Common myeloid progenitor, CD34-positive (primary cell): Measurements from ENCODE around the gene MTURN. TPM values are rescaled to one million over a fixed set of nuclear protein-coding genes. Genes with fewer than 3 reads are reported as not detected.
A peak's percentile ranks its signal among the peaks of the same experiment; 100 is the strongest.

Source experiments
- CTCF ChIA-PET: fragments of 350-600 bp; sonication (Branson Sonifier 250); formaldehyde crosslinking; loops from one replicate; lab custom pipeline; 2021; ENCODE audit warnings: antibody characterized with exemption; lab: Charles Lee
- POLR2A ChIA-PET: fragments of 350-600 bp; sonication (Branson Sonifier 250); formaldehyde crosslinking; loops from one replicate; lab custom pipeline; 2021; ENCODE audit warnings: antibody characterized with exemption; lab: Charles Lee
- DNase-seq, 3 donors: peaks; one replicate each; pipeline versions ENCODE4 v3.0.0 to v3.0.0-alpha.2; 2013
- H3K27ac ChIP-seq, 2 experiments: 1 replicate in 1 of 2; 2 replicates in 1 of 2; pipeline ENCODE4 v1.7.0; 2013; ENCODE audit warnings: inconsistent platforms in 2 of 2, low read length in 2 of 2, mild to moderate bottlenecking in 2 of 2, low read depth in 1 of 2, moderate library complexity in 1 of 2; ENCODE audit not compliant: severe bottlenecking in 2 of 2, insufficient read depth in 1 of 2, poor library complexity in 1 of 2
- H3K27me3 ChIP-seq, 5 experiments: replicated peaks in 2 of 5; 1 replicate in 3 of 5; 2 replicates in 2 of 5; pipeline versions ENCODE4 v1.6.1 to v1.7.0; 2013; ENCODE audit warnings: low read length in 4 of 5, mild to moderate bottlenecking in 2 of 5, moderate library complexity in 2 of 5, inconsistent platforms in 1 of 5; ENCODE audit not compliant: insufficient read depth in 5 of 5, control insufficient read depth in 4 of 5
- H3K36me3 ChIP-seq, 4 experiments: 1 replicate in 2 of 4; 2 replicates in 2 of 4; pipeline versions ENCODE4 v1.6.1 to v1.7.0; 2013; ENCODE audit warnings: low read length in 3 of 4, control low read depth in 1 of 4, mild to moderate bottlenecking in 1 of 4; ENCODE audit not compliant: control insufficient read depth in 4 of 4, insufficient read depth in 4 of 4
- H3K4me1 ChIP-seq, 4 experiments: 1 replicate in 3 of 4; 2 replicates in 1 of 4; pipeline versions ENCODE4 v1.6.1 to v1.7.1; 2013; ENCODE audit warnings: low read length in 3 of 4, mild to moderate bottlenecking in 3 of 4, control low read depth in 1 of 4, inconsistent platforms in 1 of 4, moderate library complexity in 1 of 4; ENCODE audit not compliant: control insufficient read depth in 4 of 4, insufficient read depth in 4 of 4; ENCODE audit errors: control extremely low read depth in 1 of 4
- H3K4me3 ChIP-seq, 7 experiments: 1 replicate in 4 of 7; 2 replicates in 3 of 7; pipeline versions ENCODE4 v1.5.1 to v1.7.0; 2013; ENCODE audit warnings: mild to moderate bottlenecking in 7 of 7, low read length in 6 of 7, moderate library complexity in 6 of 7, inconsistent platforms in 2 of 7, low read depth in 2 of 7, control low read depth in 1 of 7; ENCODE audit not compliant: insufficient read depth in 4 of 7, control insufficient read depth in 1 of 7; ENCODE audit errors: extremely low read depth in 1 of 7
- H3K9me3 ChIP-seq, 5 experiments: 1 replicate in 4 of 5; 2 replicates in 1 of 5; pipeline versions ENCODE4 v1.6.1 to v1.7.1; 2013; ENCODE audit warnings: low read length in 4 of 5, mild to moderate bottlenecking in 2 of 5, inconsistent platforms in 1 of 5, low read depth in 1 of 5, moderate library complexity in 1 of 5; ENCODE audit not compliant: control insufficient read depth in 4 of 5, insufficient read depth in 2 of 5; ENCODE audit errors: control extremely low read depth in 1 of 5
- WGBS: methylation state at CpG from one replicate; pipeline ENCODE4 v1.1.5; 2013; ENCODE audit not compliant: insufficient coverage; 5-methylcytosine and 5-hydroxymethylcytosine counted together
- polyA plus RNA-seq: library from polyadenylated mRNA; unstranded; fragments of 120-200 nt; gene quantifications from one replicate; pipeline ENCODE4 v1.2.1, GENCODE V29; 2013

Gene MTURN
- polyA plus RNA-seq = 246 TPM

DNA sequence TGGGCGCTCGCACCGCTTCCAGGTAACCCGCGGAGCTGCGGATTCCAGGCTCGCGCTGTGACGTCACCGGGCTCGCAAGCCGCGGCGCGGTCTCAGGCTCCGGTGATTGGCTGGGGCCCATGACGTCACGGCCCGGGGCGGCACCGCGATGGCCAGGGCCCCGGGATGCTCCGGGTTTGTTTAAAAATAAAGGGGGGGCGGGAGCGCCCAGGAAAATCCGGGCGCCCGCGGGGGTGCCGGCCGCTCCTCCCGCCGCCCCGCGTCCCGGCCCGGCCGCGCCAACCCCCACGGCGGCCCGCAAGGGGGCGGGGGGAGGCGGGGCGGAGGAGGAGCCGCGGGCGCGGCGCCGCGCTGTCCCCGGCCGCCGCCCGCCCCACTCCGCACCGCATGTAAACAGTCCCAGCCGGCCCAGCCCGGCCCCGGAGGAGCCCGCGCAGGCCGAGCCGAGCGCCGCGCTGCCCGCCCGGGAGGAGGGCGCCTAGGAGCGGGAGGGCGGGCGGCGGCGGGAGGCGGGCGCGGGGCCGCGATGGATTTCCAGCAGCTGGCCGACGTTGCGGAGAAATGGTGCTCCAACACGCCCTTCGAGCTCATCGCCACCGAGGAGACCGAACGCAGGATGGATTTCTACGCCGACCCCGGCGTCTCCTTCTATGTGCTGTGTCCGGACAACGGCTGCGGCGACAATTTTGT is at the start of gene MTURN:
MTURN (plus strand) TSS at position 376 of the 690 bp plus-strand sequence; CDS start at position 527, 151 bp downstream.
- no peaks in the 10 kb centered on the region for H3K27me3 ChIP-seq
- H3K36me3 ChIP-seq = peaks cover 0 to 17% (median 4%) of the 10 kb centered on the region in 4 experiments
- peak; percentile 90 to 92 (median 90) for DNase-seq
- H3K27ac ChIP-seq = peak within 1 kb of the TSS; percentile 91 to 94
- H3K4me3 ChIP-seq = peak within 1 kb of the TSS; percentile 74 to 97 (median 88)
- CTCF ChIA-PET = interaction anchor here (0.8 to 2.2 kb wide), 9 partner anchors 8 to 60 kb away, joined by 3 to 10 read pairs (median 4); no protein-coding TSS in a partner anchor
- under 1% methylated on average over 71 of the region's 99 CpGs for WGBS
- POLR2A ChIA-PET = interaction anchor here (0.6 to 4.0 kb wide), 10 partner anchors 8 to 1888 kb away, joined by 3 to 31 read pairs (median 3); no protein-coding TSS in a partner anchor
- peaks cover 3 to 56% (median 29%) of the 10 kb centered on the region in 4 experiments for H3K4me1 ChIP-seq
- no peaks in the 10 kb centered on the region for H3K9me3 ChIP-seq

DNA sequence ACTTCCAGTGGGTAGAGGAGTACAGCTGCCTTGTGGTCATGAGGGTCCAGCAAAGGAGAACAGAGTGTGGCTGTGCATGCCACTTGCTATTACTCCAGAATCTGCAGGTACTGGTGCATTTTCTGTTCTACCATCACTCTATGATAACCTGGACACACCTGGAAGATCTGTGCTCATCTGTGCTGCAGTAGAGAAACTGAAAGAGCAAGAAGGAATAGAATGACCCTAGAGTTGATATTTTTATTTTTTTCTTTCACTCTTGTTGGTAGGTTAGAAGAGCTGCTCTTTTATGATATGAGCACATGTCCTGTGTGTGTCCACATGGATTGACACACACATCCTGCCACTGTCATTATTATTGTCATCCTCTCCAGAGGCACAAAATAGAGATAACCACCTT is 48.3 kb upstream of the MTURN start:
- ChIA-PET POLR2A (no interaction called here), CTCF (interaction anchor here (1.1 to 1.6 kb wide), 3 partner anchors 19 to 25 kb away, joined by 3 to 4 read pairs (median 3); no protein-coding TSS in a partner anchor)
- Histone ChIP-seq H3K9me3 (no peaks in the 10 kb centered on the region), H3K27ac (no peak overlapping the region), H3K27me3 (no peaks in the 10 kb centered on the region), H3K4me3 (no peak overlapping the region), H3K36me3 (no peaks in the 10 kb centered on the region), H3K4me1 (peaks cover 0 to 8% (median 0%) of the 10 kb centered on the region in 4 experiments)
- DNase-seq = no peak

DNA sequence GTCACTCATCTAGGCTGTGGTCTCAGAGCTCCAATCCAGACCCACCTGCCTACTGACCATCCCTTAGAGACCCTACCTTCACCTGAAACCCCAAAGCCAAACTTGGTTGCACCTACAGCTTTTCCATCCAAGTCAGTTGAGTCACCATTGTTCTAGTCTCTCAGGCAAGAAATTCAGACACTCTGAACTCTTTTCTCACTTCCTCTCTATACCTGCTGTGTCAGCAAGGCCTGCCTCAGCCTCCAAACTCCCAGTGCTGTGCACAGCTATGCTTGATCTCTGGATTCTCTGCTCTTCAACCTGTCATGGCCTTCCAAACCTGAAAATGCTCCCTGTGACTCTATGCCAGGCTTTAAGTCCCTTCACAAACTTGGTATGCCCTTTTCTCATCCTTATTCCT is 47.4 kb upstream of the MTURN start:
- CTCF ChIA-PET = interaction anchor here (1.5 to 1.9 kb wide), 3 partner anchors 9 to 22 kb away, joined by 3 to 4 read pairs (median 4); no protein-coding TSS in a partner anchor
- Histone ChIP-seq H3K27me3 (no peaks in the 10 kb centered on the region), H3K36me3 (no peaks in the 10 kb centered on the region), H3K9me3 (no peaks in the 10 kb centered on the region), H3K4me3 (no peak overlapping the region), H3K4me1 (peaks cover 0 to 8% (median 0%) of the 10 kb centered on the region in 4 experiments), H3K27ac (no peak overlapping the region)
- POLR2A ChIA-PET = no interaction called here
- no peak for DNase-seq

DNA sequence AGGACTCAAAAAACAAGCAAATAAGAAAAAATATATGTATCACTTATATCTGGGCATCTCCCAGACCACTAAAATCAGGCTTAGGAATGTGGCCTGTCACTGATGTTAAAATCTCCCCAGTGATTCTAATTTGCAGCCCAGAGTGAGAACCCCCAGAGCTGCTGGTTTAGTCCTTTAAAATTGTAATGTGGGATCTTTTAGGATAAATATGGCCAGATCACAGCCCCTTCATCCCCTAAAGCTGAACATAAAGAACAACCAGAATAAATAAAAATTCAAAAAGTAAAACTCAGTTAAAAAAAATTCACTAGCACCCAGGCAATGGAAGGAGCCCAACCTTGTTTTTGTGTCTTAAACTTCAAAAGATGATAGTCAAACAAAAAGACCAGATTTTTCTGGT is 46.4 kb upstream of the MTURN start:
- CTCF ChIA-PET = interaction anchor here (1.3 to 1.9 kb wide), 5 partner anchors 8 to 166 kb away, joined by 3 to 7 read pairs (median 4); no protein-coding TSS in a partner anchor
- POLR2A ChIA-PET = no interaction called here
- peaks cover 0 to 8% (median 0%) of the 10 kb centered on the region in 4 experiments for H3K4me1 ChIP-seq

DNA sequence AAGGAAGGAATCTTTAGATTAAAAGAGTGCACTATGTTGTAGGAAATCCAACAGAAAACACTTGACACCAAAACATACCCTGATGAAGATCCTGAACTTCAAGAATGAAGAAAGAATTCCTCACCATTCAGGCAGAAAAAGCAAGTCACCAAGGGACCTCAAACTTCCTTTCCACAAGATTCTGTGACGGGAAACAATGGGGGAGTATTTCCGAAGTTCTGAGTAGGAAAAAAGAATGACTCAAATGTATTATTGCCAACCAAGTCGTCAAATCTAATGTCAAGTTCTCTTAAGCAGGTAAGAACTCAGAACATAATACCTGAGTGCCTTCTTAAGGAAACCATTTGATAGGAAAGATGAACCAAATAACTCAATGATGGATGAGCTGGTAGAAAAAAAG is 44.7 kb upstream of the MTURN start:
- H3K27ac ChIP-seq = no peak overlapping the region
- peaks cover 0 to 8% (median 0%) of the 10 kb centered on the region in 4 experiments for H3K4me1 ChIP-seq
- no peaks in the 10 kb centered on the region for H3K27me3 ChIP-seq
- ChIA-PET CTCF (interaction anchor here (0.8 to 2.3 kb wide), 2 partner anchors 15 to 49 kb away, joined by 3 to 9 read pairs; no protein-coding TSS in a partner anchor), POLR2A (no interaction called here)
- H3K9me3 ChIP-seq = no peaks in the 10 kb centered on the region
- peak; percentile 14 to 37 (median 27) for DNase-seq
- WGBS = 0% methylated on average over 2 of the region's 3 CpGs
- no peak overlapping the region for H3K4me3 ChIP-seq
- H3K36me3 ChIP-seq = no peaks in the 10 kb centered on the region

More for the DNA sequence above, 46.4 kb upstream of the MTURN start:
- H3K9me3 ChIP-seq = no peaks in the 10 kb centered on the region
- no peak overlapping the region for H3K4me3 ChIP-seq
- no peaks in the 10 kb centered on the region for H3K36me3 ChIP-seq
- DNase-seq = no peak
- no peak overlapping the region for H3K27ac ChIP-seq
- no peaks in the 10 kb centered on the region for H3K27me3 ChIP-seq

DNA sequence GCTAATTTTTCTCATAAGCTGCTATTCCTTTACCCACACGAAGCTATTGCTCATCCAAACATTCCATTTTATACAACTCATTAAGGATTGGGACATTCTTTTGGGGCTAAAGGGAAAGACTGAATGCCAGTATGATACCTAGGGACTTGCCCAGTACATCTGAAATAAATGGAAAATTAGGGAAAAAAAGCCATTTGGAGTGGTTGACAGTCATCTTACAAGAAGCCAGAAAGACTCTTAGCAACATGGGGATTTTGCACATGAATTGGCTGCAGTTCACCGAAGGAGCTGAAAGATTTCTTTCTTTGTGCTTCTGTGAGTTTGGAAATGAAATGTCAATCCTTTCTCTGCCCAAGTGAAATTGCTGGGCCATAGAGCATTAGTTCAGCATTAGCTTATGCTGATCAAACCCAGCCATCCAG is 43.3 kb upstream of the MTURN start:
- H3K27ac ChIP-seq = no peak overlapping the region
- CTCF ChIA-PET = interaction anchor here (0.9 to 2.3 kb wide), 4 partner anchors 8 to 143 kb away, joined by 3 to 9 read pairs (median 3); no protein-coding TSS in a partner anchor
- H3K4me3 ChIP-seq = no peak overlapping the region

DNA sequence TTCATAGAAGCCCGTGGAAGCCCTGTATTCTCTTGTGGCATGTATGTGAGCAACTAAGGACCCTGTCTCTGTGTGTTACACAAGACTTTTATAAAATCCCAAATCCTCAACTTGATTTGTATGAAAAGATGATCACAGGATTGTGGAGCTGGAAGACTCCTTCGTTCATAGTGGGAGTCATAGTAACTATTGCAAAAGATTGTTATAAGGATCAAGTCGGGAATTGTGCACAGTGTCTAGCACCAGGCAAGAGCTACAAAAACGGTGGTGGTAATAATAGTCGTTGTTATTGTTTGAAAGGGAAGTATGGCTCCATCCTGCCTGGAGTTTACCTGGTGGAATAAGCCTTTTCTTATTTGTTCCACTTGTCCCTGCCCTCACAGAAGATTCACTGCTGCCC is 42.8 kb upstream of the MTURN start:
- POLR2A ChIA-PET = no interaction called here
- 93% methylated on average over 5 of the region's 5 CpGs for WGBS
- Histone ChIP-seq H3K36me3 (no peaks in the 10 kb centered on the region), H3K27me3 (no peaks in the 10 kb centered on the region), H3K4me3 (no peak overlapping the region), H3K27ac (no peak overlapping the region), H3K9me3 (no peaks in the 10 kb centered on the region), H3K4me1 (peaks cover 0 to 8% (median 0%) of the 10 kb centered on the region in 4 experiments)
- DNase-seq = no peak
- CTCF ChIA-PET = interaction anchor here (1.0 to 2.3 kb wide), 3 partner anchors 9 to 27 kb away, joined by 3 to 9 read pairs (median 3); no protein-coding TSS in a partner anchor

More for the DNA sequence above, 43.3 kb upstream of the MTURN start:
- H3K36me3 ChIP-seq = no peaks in the 10 kb centered on the region
- POLR2A ChIA-PET = no interaction called here
- no peaks in the 10 kb centered on the region for H3K27me3 ChIP-seq
- WGBS = no CpG with 5 or more reads among the region's 2 CpGs
- no peaks in the 10 kb centered on the region for H3K9me3 ChIP-seq
- DNase-seq = no peak
- peaks cover 0 to 8% (median 0%) of the 10 kb centered on the region in 4 experiments for H3K4me1 ChIP-seq
